ENCODE measurements around the gene CCDC184. TPM values are rescaled to one million over a fixed set of nuclear protein-coding genes. Genes with fewer than 3 reads are reported as not detected.

CCDC184 gene
- total and polyA plus RNA-seq, 2 of the 13 experiments (the other 11 are each of a cell fraction or from before 2014, with no cell fraction given): not detected

DNA sequence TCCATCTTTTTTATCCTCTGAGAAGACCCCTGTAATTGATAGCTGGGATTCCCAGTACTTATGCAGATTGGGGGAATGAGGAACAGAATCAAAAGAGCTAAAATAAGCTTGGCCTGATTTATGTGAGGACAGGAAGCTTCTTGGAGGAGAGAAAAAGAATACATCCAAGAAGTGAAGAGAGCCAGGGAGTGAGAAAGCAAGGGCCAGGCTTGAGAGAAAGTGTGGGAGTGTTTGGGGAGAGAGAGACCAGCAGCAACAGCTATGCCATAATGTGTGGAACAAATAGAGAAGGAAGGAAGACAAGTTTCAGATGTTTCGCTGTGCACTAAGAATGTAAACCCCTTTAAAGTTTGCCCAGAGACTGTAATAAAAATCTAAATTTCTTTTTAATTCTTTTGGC is 4.0 kb upstream of the CCDC184 start (continued):
- TF ChIP-seq, protein P1, sequence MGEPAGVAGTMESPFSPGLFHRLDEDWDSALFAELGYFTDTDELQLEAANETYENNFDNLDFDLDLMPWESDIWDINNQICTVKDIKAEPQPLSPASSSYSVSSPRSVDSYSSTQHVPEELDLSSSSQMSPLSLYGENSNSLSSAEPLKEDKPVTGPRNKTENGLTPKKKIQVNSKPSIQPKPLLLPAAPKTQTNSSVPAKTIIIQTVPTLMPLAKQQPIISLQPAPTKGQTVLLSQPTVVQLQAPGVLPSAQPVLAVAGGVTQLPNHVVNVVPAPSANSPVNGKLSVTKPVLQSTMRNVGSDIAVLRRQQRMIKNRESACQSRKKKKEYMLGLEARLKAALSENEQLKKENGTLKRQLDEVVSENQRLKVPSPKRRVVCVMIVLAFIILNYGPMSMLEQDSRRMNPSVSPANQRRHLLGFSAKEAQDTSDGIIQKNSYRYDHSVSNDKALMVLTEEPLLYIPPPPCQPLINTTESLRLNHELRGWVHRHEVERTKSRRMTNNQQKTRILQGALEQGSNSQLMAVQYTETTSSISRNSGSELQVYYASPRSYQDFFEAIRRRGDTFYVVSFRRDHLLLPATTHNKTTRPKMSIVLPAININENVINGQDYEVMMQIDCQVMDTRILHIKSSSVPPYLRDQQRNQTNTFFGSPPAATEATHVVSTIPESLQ (CRISPR knock-in tag; conservative IDR thresholded peaks at IDR 0.05): no peak

DNA sequence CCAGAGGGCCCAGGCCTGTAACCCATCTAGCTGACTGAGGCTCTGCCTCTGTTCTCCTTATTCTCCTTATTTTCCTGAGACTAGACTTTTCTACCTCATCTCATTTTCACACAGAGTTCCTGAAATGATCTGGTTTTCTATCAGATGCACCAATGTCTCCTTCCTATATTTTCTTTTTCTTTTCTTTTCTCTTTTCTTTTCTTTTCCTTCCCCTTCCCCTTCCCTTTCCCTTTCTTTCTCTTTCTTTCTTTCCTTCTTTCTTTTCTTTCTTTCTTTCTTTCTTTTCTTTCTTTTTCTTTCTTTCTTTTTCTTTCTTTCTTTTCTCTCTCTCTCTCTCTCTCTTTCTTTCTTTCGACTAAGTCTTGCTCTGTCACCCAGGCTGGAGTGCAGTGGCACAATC is 3.0 kb upstream of the CCDC184 start:
- peaks cover 2 to 52% of the 10 kb centered on the region in 2 experiments; a peak in 4 of 5 replicates for H3K27me3 ChIP-seq (ENCODE audit: control insufficient read depth in 1 of 2, insufficient read depth in 2 of 2, low read length in 2 of 2)
- BruUV-seq (replicated peaks): no TSS peak
- H3K9ac ChIP-seq (ENCODE audit: insufficient read depth, low read depth, low read length): no peak overlapping the region
- no peaks in the 10 kb centered on the region for H3K9me3 ChIP-seq (ENCODE audit: low read length)
- ChIA-PET POLR2A (no interaction called here), CTCF (ENCODE audit: low intra/inter-chr PET ratio, low total read pairs) (no interaction called here)
- 0 out of 2 replicates have a peak, but pooled peaks cover 7% of the 10 kb centered on the region for H3K4me1 ChIP-seq (ENCODE audit: insufficient read depth, low read length)
- no peaks in the 10 kb centered on the region for H4K20me1 ChIP-seq (ENCODE audit: insufficient read depth, low read length)
- no peaks in the 10 kb centered on the region for H3K36me3 ChIP-seq (replicated peaks in 1 of 2; ENCODE audit: control insufficient read depth in 1 of 2, insufficient read depth in 2 of 2, low read length in 2 of 2)
- H3K27ac ChIP-seq (ENCODE audit: extremely low read length, insufficient read depth, low read length): no peak overlapping the region
- no peak for TF ChIP-seq KDM4B (CRISPR knock-in tag; IDR thresholded peaks at IDR 0.05)
- TF ChIP-seq ZNF501 (CRISPR knock-in tag; IDR thresholded peaks at IDR 0.05): no peak
- no peak for TF ChIP-seq RFX5 (IDR thresholded peaks at IDR 0.05; ENCODE audit: low read depth, low read length)
- no peak for TF ChIP-seq ZNF367 (CRISPR knock-in tag; IDR thresholded peaks at IDR 0.05; ENCODE audit: borderline replicate concordance)
- H3K4me2 ChIP-seq (ENCODE audit: low read depth, low read length): no peak overlapping the region
- in situ Hi-C loops (cut with HindIII; ENCODE audit: extremely low pct_ligation_motif_present, low pct_unique_long_range_greater_than_20kb): no loop called here
- WGBS (ENCODE audit: low lambda C conversion rate): 0% methylated on average over 1 of the region's 1 CpG
- no peak overlapping the region for H3K4me3 ChIP-seq (replicated peaks in 1 of 3; ENCODE audit: insufficient read depth in 1 of 3, low read depth in 2 of 3, low read length in 3 of 3)
- DNase-seq (ENCODE audit: low spot score) (no peak), FAIRE-seq (no peak), ATAC-seq (no peak)
- no peaks in the 10 kb centered on the region for H3K79me2 ChIP-seq (ENCODE audit: insufficient read depth, low read length)
- intact Hi-C loops (cut with micrococcal nuclease; ENCODE audit: unreplicated experiment): loop anchor here (10.0 kb wide), 1 partner anchor 434 kb away; no protein-coding TSS in a partner anchor
- H2AFZ ChIP-seq (ENCODE audit: low read length): no peak overlapping the region
